Heart left ventricle (tissue), 16 donors: Measurements from ENCODE around the gene RNFT2. TPM values are rescaled to one million over a fixed set of nuclear protein-coding genes. Genes with fewer than 3 reads are reported as not detected.

ENCODE experiments used
- ATAC-seq, 4 donors: fragments of 200-7000 bp; cut with Tn5 transposase; one replicate each; pipeline ENCODE4 v1.9.1; 2020 to 2022; ENCODE audit warnings: moderate library complexity in 4 of 4, mild to moderate bottlenecking in 3 of 4, moderate number of reproducible peaks in 1 of 4
- DNase-seq, 5 donors: peaks; one replicate each; pipeline ENCODE4 v3.0.0-alpha.2; 2020
- H3K27ac ChIP-seq, 12 donors: fragments of 200-600 bp; sonication (generic) in 4 of 12; one replicate each; pipeline versions ENCODE4 v1.5.0 to v1.8.0; 2016 to 2022; ENCODE audit warnings: mild to moderate bottlenecking in 2 of 12
- H3K27me3 ChIP-seq, 9 donors: fragments of 200-600 bp; sonication (generic) in 2 of 9; one replicate each; pipeline versions ENCODE4 v1.5.1 to v1.8.0; 2016 to 2022; ENCODE audit warnings: mild to moderate bottlenecking in 3 of 9
- H3K36me3 ChIP-seq, 9 donors: fragments of 200-600 bp; sonication (generic) in 2 of 9; one replicate each; pipeline versions ENCODE4 v1.5.0 to v1.8.0; 2018 to 2022; ENCODE audit warnings: mild to moderate bottlenecking in 2 of 9
- H3K4me1 ChIP-seq, 12 donors: fragments of 200-600 bp; sonication (generic) in 4 of 12; one replicate each; pipeline versions ENCODE4 v1.5.0 to v1.8.0; 2016 to 2022; ENCODE audit warnings: mild to moderate bottlenecking in 3 of 12
- H3K4me3 ChIP-seq, 12 donors: fragments of 200-600 bp; sonication (generic) in 4 of 12; one replicate each; pipeline versions ENCODE4 v1.5.0 to v1.8.0; 2017 to 2022; ENCODE audit warnings: mild to moderate bottlenecking in 9 of 12, moderate library complexity in 4 of 12
- H3K9me3 ChIP-seq, 12 donors: fragments of 200-600 bp; sonication (generic) in 4 of 12; one replicate each; pipeline versions ENCODE4 v1.5.0 to v1.8.0; 2016 to 2022; ENCODE audit warnings: mild to moderate bottlenecking in 1 of 12
- CTCF ChIP-seq, 12 donors: fragments of 200-600 bp; sonication (generic) in 4 of 12; IDR thresholded peaks; one replicate each; pipeline versions ENCODE4 v1.5.0 to v1.8.0; 2018 to 2022; ENCODE audit warnings: antibody characterized with exemption in 12 of 12, mild to moderate bottlenecking in 5 of 12
- POLR2A ChIP-seq, 2 donors: fragments of 450-650 bp; IDR thresholded peaks; one replicate each; pipeline ENCODE4 v1.6.1; 2017; ENCODE audit warnings: antibody characterized with exemption in 2 of 2, mild to moderate bottlenecking in 2 of 2, moderate library complexity in 2 of 2
- WGBS, 4 donors: extraction: QIAGEN DNeasy Blood & Tissue Kit in 2 of 4; methylation state at CpG; one replicate each; pipeline versions ENCODE4 v1.1.5 to v1.1.7; 2013 to 2018; 5-methylcytosine and 5-hydroxymethylcytosine counted together
- intact Hi-C, 10 donors: fragments of 100-400 bp; cut with DNase I; formaldehyde crosslinking; loops; one replicate each; pipeline versions ENCODE4 v1.11.1 to v1.14.2; 2022
- polyA plus RNA-seq, 2 donors: library from polyadenylated mRNA; stranded (reverse); fragments of 200-250 nt; gene quantifications; one replicate each; pipeline ENCODE4 v1.2.3, GENCODE V29; 2013
- total RNA-seq, 9 donors: library from RNA; depleted of rRNA in 2 of 9; stranded (reverse); fragments of >200 nt in 2 of 9; fragmentation: NEBNext Ultra II Directional in 3 of 9; extraction: Animal tissue kit (Norgen Biotek cat#: 25700) in 3 of 9; gene quantifications; one replicate each; pipeline versions ENCODE4 v1.1.0 to v1.2.4, GENCODE V29; 2016 to 2023
- donor health status: ischemic (EF 13 %, LVEDD 7.1; RV severe dilation, severe dysfunction).
- donor health status: healthy with polysubstance abuse.
- donor health status: DM: no; HTN: yes; CAD: no.
- donor health status: DM: no; HTN: no; CAD: no.
- donor health status: ischemic (EF 25% LVEDD 6.9; RV normal size, moderate dysfunction).
- donor health status: ischemic (EF 25% LVEDD 5.7; RV mildly dilated, moderate dysfunction).
- donor health status: healthy.
- donor health status: DM: yes; HTN: yes; CAD: no.
- donor health status: ischemic (EF 35%, LVEDD 5.7; RV mildly dilated, moderate dysfunction).
- donor health status: nonischemic (EF 11% LVEDD 7.7; RV severe dilation, severe dysfunction).
- donor health status: DM: yes; HTN: yes; CAD: no.
- donor health status: PGD.
- donor health status: ischemic (EF 29% LVEDD 5.4; RV normal size, mild dysfunction).
- donor health status: nonischemic (EF 23%, LVEDD 6.1; RV moderate dilation, normal function).

RNFT2 gene
- total and polyA plus RNA-seq, 11 donors = 0.58 to 2.4 (median 1.6) TPM

GRCh38 chr12:116856729-116857128 is 118.6 kb downstream of the RNFT2 start:
- ATAC-seq (no peak), DNase-seq (no peak)
- no peaks in the 10 kb centered on the region for H3K36me3 ChIP-seq
- no peak overlapping the region for H3K27ac ChIP-seq
- TF ChIP-seq POLR2A (IDR thresholded peaks at IDR 0.05) = no peak
- no peak for TF ChIP-seq CTCF (IDR thresholded peaks at IDR 0.05)
- peaks cover 0 to 17% (median 0%) of the 10 kb centered on the region in 9 donors for H3K27me3 ChIP-seq
- H3K4me3 ChIP-seq = no peak overlapping the region
- intact Hi-C loops = no loop called here
- H3K9me3 ChIP-seq = no peaks in the 10 kb centered on the region
- H3K4me1 ChIP-seq = peaks cover 0 to 20% (median 6%) of the 10 kb centered on the region in 12 donors
- 85 to 92% (median 89%) methylated on average over 7 to 11 of the region's 11 CpGs for WGBS, 4 donors

- no peaks in the 10 kb centered on the region for H3K9me3 ChIP-seq
- intact Hi-C loops = no loop called here
- peaks cover 0 to 14% (median 0%) of the 10 kb centered on the region in 9 donors for H3K27me3 ChIP-seq
- DNase-seq = no peak
- peaks cover 0 to 21% (median 6%) of the 10 kb centered on the region in 12 donors for H3K4me1 ChIP-seq
- no peak for ATAC-seq
- no peaks in the 10 kb centered on the region for H3K36me3 ChIP-seq
- H3K27ac ChIP-seq = no peak overlapping the region
- H3K4me3 ChIP-seq = no peak overlapping the region
- no peak for TF ChIP-seq POLR2A (IDR thresholded peaks at IDR 0.05)
- no peak for TF ChIP-seq CTCF (IDR thresholded peaks at IDR 0.05)
- WGBS, 4 donors = 43 to 59% (median 52%) methylated on average over 5 of the region's 5 CpGs
These were observed 121.0 kb downstream of the RNFT2 start for GRCh38 chr12:116859079-116859478.

- TF ChIP-seq CTCF (IDR thresholded peaks at IDR 0.05) = no peak
- no peak for TF ChIP-seq POLR2A (IDR thresholded peaks at IDR 0.05)
- no peak overlapping the region for H3K27ac ChIP-seq
- H3K9me3 ChIP-seq = no peaks in the 10 kb centered on the region
- H3K27me3 ChIP-seq = peaks cover 0 to 10% (median 0%) of the 10 kb centered on the region in 9 donors
- peak overlapping the region in 7 of 12 donors; percentile 5 to 43 (median 20) for H3K4me3 ChIP-seq
- no peaks in the 10 kb centered on the region for H3K36me3 ChIP-seq
- ATAC-seq (no peak), DNase-seq (no peak)
- intact Hi-C loops = no loop called here
- peaks cover 0 to 21% (median 6%) of the 10 kb centered on the region in 12 donors for H3K4me1 ChIP-seq
- 52 to 64% (median 61%) methylated on average over 3 of the region's 3 CpGs for WGBS, 4 donors
These were observed 122.1 kb downstream of the RNFT2 start for GRCh38 chr12:116860263-116860662.

GRCh38 chr12:116861320-116861719 is 123.2 kb downstream of the RNFT2 start:
- DNase-seq (peak; percentile 55 to 75 (median 72)), ATAC-seq (peak; percentile 69 to 90 (median 76))
- Histone ChIP-seq H3K9me3 (no peaks in the 10 kb centered on the region), H3K27me3 (peaks cover 0 to 6% (median 0%) of the 10 kb centered on the region in 9 donors), H3K4me3 (peak overlapping the region in 1 of 12 donors; percentile 26), H3K27ac (no peak overlapping the region), H3K36me3 (no peaks in the 10 kb centered on the region), H3K4me1 (peaks cover 0 to 21% (median 6%) of the 10 kb centered on the region in 12 donors)
- no peak for TF ChIP-seq CTCF (IDR thresholded peaks at IDR 0.05)
- TF ChIP-seq POLR2A (IDR thresholded peaks at IDR 0.05) = no peak
- intact Hi-C loops = no loop called here
- WGBS, 4 donors = 40 to 46% (median 43%) methylated on average over 12 of the region's 12 CpGs
